HCT116 (cell line): ENCODE results near the gene SEPHS2. TPM values are rescaled to one million over a fixed set of nuclear protein-coding genes. Genes with fewer than 3 reads are reported as not detected.
A peak's percentile ranks its signal among the peaks of the same experiment; 100 is the strongest.

Experiments used
- ATAC-seq: fragments of 200-7000 bp; cut with Tn5 transposase; 2 replicates; pipeline ENCODE4 v1.9.1; 2020; ENCODE audit warnings: mild to moderate bottlenecking, moderate library complexity
- BruUV-seq: library from RNA; stranded (reverse); fragments of 400-500 nt; replicated peaks from 2 replicates; lab custom pipeline; 2021; lab: Mats Ljungman, UMichigan
- CTCF ChIA-PET: fragments of 300-600 bp; sonication (Branson Sonifier 250); formaldehyde crosslinking; loops from one replicate; lab custom pipeline; 2021; ENCODE audit warnings: antibody characterized with exemption; lab: Charles Lee
- POLR2A ChIA-PET: fragments of 300-600, 350-600 bp; sonication (Branson Sonifier 250); formaldehyde crosslinking; loops from one replicate; lab custom pipeline; 2021; ENCODE audit warnings: antibody characterized with exemption; lab: Charles Lee
- RAD21 ChIA-PET, 2 experiments: fragments of 300-600 bp; sonication (Branson Sonifier 250); formaldehyde crosslinking; loops; one replicate each; lab custom pipeline; 2023; ENCODE audit warnings: low total read pairs in 2 of 2; ENCODE audit not compliant: uncharacterized antibody in 2 of 2, unreplicated experiment in 2 of 2, low non-redundant PET in 1 of 2; lab: Charles Lee
- DNase-seq: peaks from one replicate; pipeline ENCODE4 v3.0.0-alpha.2; 2010; ENCODE audit warnings: low read depth, low spot score
- H2AFZ ChIP-seq: fragments of 200-600 bp; shearing (Covaris generic), sonication (generic); 2 replicates; pipeline ENCODE4 v1.6.1; 2017; ENCODE audit warnings: low read depth, mixed run types, mixed read lengths, antibody characterized with exemption, low read length; ENCODE audit not compliant: poor library complexity, severe bottlenecking
- H3K27ac ChIP-seq: 2 replicates; pipeline ENCODE4 v1.5.1; 2012; ENCODE audit warnings: low read depth, low read length
- H3K27me3 ChIP-seq: fragments of 200-600 bp; sonication (generic); 2 replicates; pipeline ENCODE4 v1.6.1; 2016; ENCODE audit warnings: mixed run types, low read length, mixed read lengths; ENCODE audit not compliant: insufficient read depth
- H3K36me3 ChIP-seq, 2 experiments: fragments of 200-500 bp in 1 of 2; fragments of 200-600 bp in 1 of 2; sonication (Bioruptor generic) in 1 of 2; sonication (generic) in 1 of 2; 2 replicates each; pipeline versions ENCODE4 v1.5.1 to v1.6.1; 2014 to 2016; ENCODE audit warnings: low read length in 2 of 2, inconsistent platforms in 1 of 2, mixed read lengths in 1 of 2, mixed run types in 1 of 2; ENCODE audit not compliant: insufficient read depth in 2 of 2, control insufficient read depth in 1 of 2
- H3K4me1 ChIP-seq, 2 experiments: fragments of 200-600 bp in 1 of 2; sonication (generic) in 1 of 2; 2 replicates each; pipeline versions ENCODE4 v1.5.1 to v1.6.1; 2012 to 2017; ENCODE audit warnings: low read length in 2 of 2, inconsistent platforms in 1 of 2, mild to moderate bottlenecking in 1 of 2, mixed read lengths in 1 of 2, mixed run types in 1 of 2, moderate library complexity in 1 of 2; ENCODE audit not compliant: insufficient read depth in 2 of 2, control insufficient read depth in 1 of 2
- H3K4me2 ChIP-seq: fragments of 200-600 bp; sonication (generic); 2 replicates; pipeline ENCODE4 v1.6.1; 2017; ENCODE audit warnings: mixed run types, low read length, mixed read lengths
- H3K4me3 ChIP-seq, 2 experiments: fragments of 200-600 bp in 1 of 2; sonication (generic) in 1 of 2; replicated peaks in 1 of 2; 2 replicates each; pipeline ENCODE4 v1.5.1; 2011 to 2016; ENCODE audit warnings: low read length in 2 of 2, control low read depth in 1 of 2, low read depth in 1 of 2, mild to moderate bottlenecking in 1 of 2, mixed read lengths in 1 of 2, mixed run types in 1 of 2
- H3K79me2 ChIP-seq: fragments of 200-600 bp; sonication (generic); 2 replicates; pipeline ENCODE4 v1.6.1; 2017; ENCODE audit warnings: mild to moderate bottlenecking, mixed run types, low read length, moderate library complexity, mixed read lengths; ENCODE audit not compliant: insufficient read depth
- H3K9ac ChIP-seq: fragments of 200-600 bp; sonication (generic); 2 replicates; pipeline ENCODE4 v1.6.1; 2016; ENCODE audit warnings: low read length, mixed read lengths
- H3K9me2 ChIP-seq: fragments of 200-600 bp; sonication (generic), shearing (Covaris generic); 2 replicates; pipeline ENCODE4 v1.6.1; 2017; ENCODE audit warnings: mixed run types, mild to moderate bottlenecking, moderate library complexity; ENCODE audit not compliant: insufficient read depth
- H3K9me3 ChIP-seq, 2 experiments: fragments of 200-500 bp in 1 of 2; fragments of 200-600 bp in 1 of 2; sonication (Bioruptor generic) in 1 of 2; sonication (generic) in 1 of 2; 2 replicates each; pipeline ENCODE4 v1.6.1; 2014 to 2017; ENCODE audit warnings: low read length in 2 of 2, mixed read lengths in 2 of 2, inconsistent platforms in 1 of 2, low read depth in 1 of 2, mild to moderate bottlenecking in 1 of 2, mixed run types in 1 of 2, moderate library complexity in 1 of 2; ENCODE audit not compliant: control insufficient read depth in 1 of 2, insufficient read depth in 1 of 2
- H4K20me1 ChIP-seq: fragments of 200-600 bp; sonication (generic), shearing (Covaris generic); 2 replicates; pipeline ENCODE4 v1.6.1; 2017; ENCODE audit warnings: mixed run types, mild to moderate bottlenecking, moderate library complexity; ENCODE audit not compliant: insufficient read depth
- CBX3 ChIP-seq: IDR thresholded peaks from 2 replicates; pipeline ENCODE4 v1.6.1; 2012; ENCODE audit warnings: low read depth
- CEBPB ChIP-seq: IDR thresholded peaks from 2 replicates; pipeline ENCODE4 v1.6.1; 2012; ENCODE audit warnings: low read depth
- EZH2phosphoT487 ChIP-seq: fragments of 200-600 bp; IDR thresholded peaks from 2 replicates; pipeline ENCODE4 v1.6.1; 2018; ENCODE audit warnings: antibody characterized with exemption, borderline replicate concordance
- FOSL1 ChIP-seq: IDR thresholded peaks from 2 replicates; pipeline ENCODE4 v1.6.1; 2012; ENCODE audit warnings: low read depth
- JUND ChIP-seq: IDR thresholded peaks from 2 replicates; pipeline ENCODE4 v1.6.1; 2012
- MAX ChIP-seq: IDR thresholded peaks from 2 replicates; pipeline ENCODE4 v1.6.1; 2012
- POLR2A ChIP-seq: IDR thresholded peaks from 2 replicates; pipeline ENCODE4 v1.7.0; 2011; ENCODE audit warnings: borderline replicate concordance; ENCODE audit not compliant: insufficient read depth, insufficient read length; ENCODE audit errors: extremely low read depth
- POLR2AphosphoS5 ChIP-seq: IDR thresholded peaks from 2 replicates; pipeline ENCODE4 v1.6.1; 2011; ENCODE audit warnings: mild to moderate bottlenecking, low read depth, low read length, moderate library complexity
- RAD21 ChIP-seq: IDR thresholded peaks from 2 replicates; pipeline ENCODE4 v1.6.1; 2012; ENCODE audit warnings: low read depth, mild to moderate bottlenecking
- SIN3A ChIP-seq: IDR thresholded peaks from 2 replicates; pipeline ENCODE4 v1.6.1; 2012; ENCODE audit warnings: low read depth
- SRF ChIP-seq: IDR thresholded peaks from 2 replicates; pipeline ENCODE4 v1.6.1; 2012; ENCODE audit warnings: low read depth
- ZBTB33 ChIP-seq: IDR thresholded peaks from 2 replicates; pipeline ENCODE4 v1.6.1; 2011; ENCODE audit warnings: mild to moderate bottlenecking, low read length, moderate library complexity; ENCODE audit not compliant: insufficient replicate concordance; ENCODE audit errors: extremely low read depth
- ZFX ChIP-seq: fragments of 450-650 bp; IDR thresholded peaks from 2 replicates; pipeline ENCODE4 v1.6.1; 2017
- ZNF274 ChIP-seq: fragments of 200-500 bp; sonication (Bioruptor generic); IDR thresholded peaks from 2 replicates; pipeline ENCODE4 v1.6.1; 2014; ENCODE audit warnings: mild to moderate bottlenecking, low read depth, low read length, inconsistent platforms
- intact Hi-C: fragments of 100-400 bp; cut with micrococcal nuclease; formaldehyde crosslinking; loops from 2 replicates; pipeline ENCODE4 v1.10.0; 2022
- total RNA-seq: library from RNA; stranded (reverse); gene quantifications from one replicate; pipeline ENCODE4 v1.2.1, GENCODE V29; 2021; ENCODE audit not compliant: unreplicated experiment

Gene SEPHS2
- total RNA-seq, 1 experiment from 2014 or later, result 51.3 TPM

- RAD21 ChIA-PET, result no interaction called here
- no peak for DNase-seq
- no peak for TF ChIP-seq CBX3
Measured at GRCh38 chr16:30447512-30448226, 2.0 kb upstream of the SEPHS2 start.

GRCh38 chr16:30446203-30446595, 525 bp upstream of the SEPHS2 start:
- Histone ChIP-seq H3K36me3 (peaks cover 2 to 8% of the 10 kb centered on the region in 2 experiments; a peak in 2 of 4 replicates), H4K20me1 (no peaks in the 10 kb centered on the region), H3K9me2 (no peaks in the 10 kb centered on the region), H3K27me3 (no peaks in the 10 kb centered on the region), H3K9ac (peak overlapping the region; percentile 90), H3K9me3 (no peaks in the 10 kb centered on the region), H3K4me2 (peak overlapping the region; percentile 95), H3K4me1 (peaks cover 5 to 20% of the 10 kb centered on the region in 2 experiments), H3K4me3 (peak overlapping the region; percentile 80 to 90; a peak in 3 of 4 replicates), H2AFZ (peak overlapping the region; percentile 95), H3K27ac (peak overlapping the region; percentile 86), H3K79me2 (peaks cover 12% of the 10 kb centered on the region; the same call in 1 of the 2 replicates)
- no TSS peak for BruUV-seq
- CTCF ChIA-PET, result interaction anchor here (1.5 kb wide), 1 partner anchor 16 kb away, joined by 4 read pairs; the partner anchor contains the start of gene DCTPP1
- RAD21 ChIA-PET, result no interaction called here
- POLR2A ChIA-PET, result interaction anchor here (1.4 to 2.2 kb wide), 2 partner anchors 16 to 164 kb away, joined by 4 to 10 read pairs; partner anchors contain the start of genes DCTPP1 and ZNF689
- no peak for ATAC-seq
- no peak for DNase-seq
- intact Hi-C loops, result loop anchor here (5.0 kb wide), 2 partner anchors 181 to 476 kb away; partner anchors contain the start of gene FBXL19
- TF ChIP-seq RAD21 (no peak), ZFX (no peak), EZH2phosphoT487 (no peak), CBX3 (no peak; the same call in 1 of the 2 replicates), MAX (no peak), JUND (no peak), FOSL1 (no peak), SIN3A (no peak), SRF (no peak), ZNF274 (no peak), ZBTB33 (no peak), POLR2A (no peak), POLR2AphosphoS5 (no peak), CEBPB (no peak)

More at GRCh38 chr16:30447512-30448226, 2.0 kb upstream of the SEPHS2 start:
- ATAC-seq, result no peak
- Histone ChIP-seq H3K4me1 (peaks cover 5 to 20% of the 10 kb centered on the region in 2 experiments), H3K9me3 (no peaks in the 10 kb centered on the region), H3K4me3 (no peak overlapping the region), H3K4me2 (no peak overlapping the region), H3K36me3 (peaks cover 2 to 8% of the 10 kb centered on the region in 2 experiments; a peak in 2 of 4 replicates), H4K20me1 (no peaks in the 10 kb centered on the region), H3K27ac (no peak overlapping the region), H3K79me2 (peaks cover 12% of the 10 kb centered on the region; the same call in 1 of the 2 replicates), H3K27me3 (no peaks in the 10 kb centered on the region), H3K9ac (no peak overlapping the region), H3K9me2 (no peaks in the 10 kb centered on the region), H2AFZ (no peak overlapping the region)
- BruUV-seq, result no TSS peak
- ChIA-PET CTCF (interaction anchor here (1.5 kb wide), 1 partner anchor 18 kb away, joined by 4 read pairs; the partner anchor contains the start of gene DCTPP1), POLR2A (interaction anchor here (0.9 kb wide), 1 partner anchor 79 kb away, joined by 3 read pairs; no protein-coding TSS in a partner anchor)
- intact Hi-C loops, result loop anchor here (5.0 kb wide), 2 partner anchors 180 to 475 kb away; partner anchors contain the start of gene FBXL19
